Measurements from ENCODE around the gene AIPL1. TPM values are rescaled to one million over a fixed set of nuclear protein-coding genes. Genes with fewer than 3 reads are reported as not detected.

AIPL1 gene
- total and polyA plus RNA-seq, 2 of the 13 experiments (the other 11 are each of a cell fraction or from before 2014, with no cell fraction given), result not detected

GRCh38 chr17:6427279-6427781, 7.6 kb downstream of the AIPL1 start:
- Histone ChIP-seq H4K20me1 (ENCODE audit: insufficient read depth, low read length) (no peaks in the 10 kb centered on the region), H2AFZ (ENCODE audit: low read length) (no peak overlapping the region), H3K27me3 (ENCODE audit: control insufficient read depth in 1 of 2, insufficient read depth in 2 of 2, low read length in 2 of 2) (peaks cover 0 to 11% of the 10 kb centered on the region in 2 experiments; a peak in 2 of 5 replicates), H3K36me3 (replicated peaks in 1 of 2; ENCODE audit: control insufficient read depth in 1 of 2, insufficient read depth in 2 of 2, low read length in 2 of 2) (no peaks in the 10 kb centered on the region), H3K9me3 (ENCODE audit: low read length) (peaks cover 13% of the 10 kb centered on the region), H3K4me2 (ENCODE audit: low read depth, low read length) (no peak overlapping the region), H3K79me2 (ENCODE audit: insufficient read depth, low read length) (no peaks in the 10 kb centered on the region), H3K9ac (ENCODE audit: insufficient read depth, low read depth, low read length) (no peak overlapping the region), H3K27ac (ENCODE audit: extremely low read length, insufficient read depth, low read length) (no peak overlapping the region), H3K4me3 (replicated peaks in 1 of 3; ENCODE audit: insufficient read depth in 1 of 3, low read depth in 2 of 3, low read length in 3 of 3) (no peak overlapping the region), H3K4me1 (ENCODE audit: insufficient read depth, low read length) (no peaks in the 10 kb centered on the region)
- ATAC-seq (no peak), DNase-seq (ENCODE audit: low spot score) (no peak), FAIRE-seq (no peak)
- ChIA-PET CTCF (ENCODE audit: low intra/inter-chr PET ratio, low total read pairs) (no interaction called here), POLR2A (no interaction called here)
- TF ChIP-seq GMEB1 (CRISPR knock-in tag; IDR thresholded peaks at IDR 0.05; ENCODE audit: borderline replicate concordance) (no peak), ZNF567 (CRISPR knock-in tag; IDR thresholded peaks at IDR 0.05; ENCODE audit: borderline replicate concordance) (no peak), ZSCAN30 (CRISPR knock-in tag; IDR thresholded peaks at IDR 0.05) (no peak), MYNN (CRISPR knock-in tag; IDR thresholded peaks at IDR 0.05; ENCODE audit: low read depth) (no peak), SRY (CRISPR knock-in tag; IDR thresholded peaks at IDR 0.05) (no peak), HBP1 (CRISPR knock-in tag; IDR thresholded peaks at IDR 0.05; ENCODE audit: low read depth) (no peak), AHR (CRISPR knock-in tag; IDR thresholded peaks at IDR 0.05) (no peak), SOX6 (IDR thresholded peaks at IDR 0.05) (no peak), SOX6 (CRISPR knock-in tag; IDR thresholded peaks at IDR 0.05) (no peak), IRX3 (CRISPR knock-in tag; IDR thresholded peaks at IDR 0.05; ENCODE audit: borderline replicate concordance, low read depth) (no peak), ETV6 (CRISPR knock-in tag; conservative IDR thresholded peaks at IDR 0.05) (no peak), ZMAT5 (CRISPR knock-in tag; IDR thresholded peaks at IDR 0.05; ENCODE audit: borderline replicate concordance, low read depth) (no peak), TFAP4 (IDR thresholded peaks at IDR 0.05; ENCODE audit: borderline replicate concordance, low read depth) (no peak), NONO (IDR thresholded peaks at IDR 0.05) (no peak), NONO (CRISPR knock-in tag; conservative IDR thresholded peaks at IDR 0.05) (no peak), ZNF704 (CRISPR knock-in tag; IDR thresholded peaks at IDR 0.05; ENCODE audit: borderline replicate concordance) (no peak), ZBTB14 (CRISPR knock-in tag; IDR thresholded peaks at IDR 0.05) (no peak), ZNF260 (CRISPR knock-in tag; IDR thresholded peaks at IDR 0.05; ENCODE audit: borderline replicate concordance, low read depth) (no peak)
- BruUV-seq (replicated peaks), result no TSS peak
- intact Hi-C loops (cut with micrococcal nuclease; ENCODE audit: unreplicated experiment), result no loop called here
- WGBS (ENCODE audit: low lambda C conversion rate), result 42% methylated on average over 7 of the region's 7 CpGs
- in situ Hi-C loops (cut with HindIII; ENCODE audit: extremely low pct_ligation_motif_present, low pct_unique_long_range_greater_than_20kb), result no loop called here
